DND-41 (cell line): ENCODE measurements around the gene METTL23.
A peak's percentile ranks its signal among the peaks of the same experiment; 100 is the strongest.

Experiments
- ATAC-seq: fragments of 200-7000 bp; cut with Tn5 transposase; 3 replicates; pipeline ENCODE4 v1.9.1; 2021; ENCODE audit warnings: low read depth; ENCODE audit not compliant: insufficient read depth
- DNase-seq: peaks from one replicate; pipeline ENCODE4 v3.0.0-alpha.2; 2020
- H2AFZ ChIP-seq: 2 replicates; pipeline ENCODE4 v1.6.0; 2012; ENCODE audit warnings: low read depth, low read length
- H3K27ac ChIP-seq: 2 replicates; pipeline ENCODE4 v1.5.1; 2012; ENCODE audit warnings: low read length, inconsistent platforms
- H3K27me3 ChIP-seq: fragments of 200-600 bp; sonication (generic); 2 replicates; pipeline ENCODE4 v1.6.0; 2012; ENCODE audit warnings: low read length, mild to moderate bottlenecking, inconsistent platforms; ENCODE audit not compliant: insufficient read depth, poor library complexity
- H3K36me3 ChIP-seq: 2 replicates; pipeline ENCODE4 v1.5.1; 2012; ENCODE audit warnings: low read length, inconsistent platforms; ENCODE audit not compliant: insufficient read depth
- H3K4me1 ChIP-seq: 2 replicates; pipeline ENCODE4 v1.5.1; 2012; ENCODE audit warnings: mild to moderate bottlenecking, low read length; ENCODE audit not compliant: insufficient read depth
- H3K4me2 ChIP-seq: 2 replicates; pipeline ENCODE4 v1.6.0; 2012; ENCODE audit warnings: mild to moderate bottlenecking, moderate library complexity, low read length, inconsistent platforms; ENCODE audit not compliant: insufficient read depth
- H3K4me3 ChIP-seq, 2 experiments: fragments of 200-600 bp in 1 of 2; shearing (Covaris generic) in 1 of 2; 2 replicates each; pipeline ENCODE4 v1.5.1; 2012 to 2016; ENCODE audit warnings: inconsistent platforms in 2 of 2, low read length in 2 of 2, mild to moderate bottlenecking in 2 of 2, low read depth in 1 of 2, moderate library complexity in 1 of 2
- H3K79me2 ChIP-seq: 2 replicates; pipeline ENCODE4 v1.6.0; 2012; ENCODE audit warnings: low read length, inconsistent platforms; ENCODE audit not compliant: insufficient read depth
- H3K9ac ChIP-seq: 2 replicates; pipeline ENCODE4 v1.6.0; 2012; ENCODE audit warnings: low read depth, mild to moderate bottlenecking, inconsistent platforms, low read length, moderate library complexity
- H3K9me3 ChIP-seq: 2 replicates; pipeline ENCODE4 v1.5.1; 2012; ENCODE audit warnings: low read length, moderate library complexity, mild to moderate bottlenecking, inconsistent platforms; ENCODE audit not compliant: insufficient read depth, severe bottlenecking
- H4K20me1 ChIP-seq: 2 replicates; pipeline ENCODE4 v1.6.0; 2012; ENCODE audit warnings: low read length; ENCODE audit not compliant: insufficient read depth
- CTCF ChIP-seq: IDR thresholded peaks from 2 replicates; pipeline ENCODE4 v1.5.1; 2012; ENCODE audit warnings: borderline replicate concordance, low read length, moderate library complexity, mild to moderate bottlenecking; ENCODE audit not compliant: poor library complexity, severe bottlenecking; ENCODE audit errors: extremely low read depth
- EZH2 ChIP-seq: IDR thresholded peaks from 3 replicates; pipeline ENCODE4 v1.6.1; 2012; ENCODE audit warnings: borderline replicate concordance, low read depth, mild to moderate bottlenecking, moderate library complexity, low read length, inconsistent platforms; ENCODE audit not compliant: severe bottlenecking

The METTL23 gene

DNA sequence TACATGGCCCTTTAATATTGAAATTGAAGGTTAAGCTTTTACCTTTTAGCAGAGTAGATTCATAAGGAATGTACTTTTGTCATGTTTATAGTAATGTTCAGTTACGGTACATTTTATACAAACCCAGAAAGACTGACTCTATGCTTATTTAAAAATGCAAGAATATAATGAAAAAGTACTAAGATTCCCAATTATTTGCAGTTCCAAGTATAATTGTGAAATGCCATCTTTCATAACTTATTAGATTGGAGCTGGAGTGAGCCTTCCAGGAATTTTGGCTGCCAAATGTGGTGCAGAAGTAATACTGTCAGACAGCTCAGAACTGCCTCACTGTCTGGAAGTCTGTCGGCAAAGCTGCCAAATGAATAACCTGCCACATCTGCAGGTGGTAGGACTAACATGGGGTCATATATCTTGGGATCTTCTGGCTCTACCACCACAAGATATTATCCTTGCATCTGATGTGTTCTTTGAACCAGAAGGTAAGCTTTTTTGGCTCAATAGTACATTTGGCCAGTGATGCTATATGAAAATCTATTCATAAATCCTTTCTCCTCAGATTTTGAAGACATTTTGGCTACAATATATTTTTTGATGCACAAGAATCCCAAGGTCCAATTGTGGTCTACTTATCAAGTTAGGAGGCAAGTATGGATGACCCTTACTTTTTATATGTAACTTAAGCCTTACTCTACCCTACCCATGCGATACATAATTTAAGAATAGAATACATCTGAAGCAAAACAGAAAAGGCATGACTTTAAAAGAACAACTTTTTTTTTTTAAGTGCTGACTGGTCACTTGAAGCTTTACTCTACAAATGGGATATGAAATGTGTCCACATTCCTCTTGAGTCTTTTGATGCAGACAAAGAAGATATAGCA lies 6.3 kb downstream of the METTL23 start:
- Histone ChIP-seq H3K4me1 (peaks cover 56% of the 10 kb centered on the region), H3K36me3 (peaks cover 70% of the 10 kb centered on the region), H2AFZ (no peak overlapping the region), H3K79me2 (peaks cover 89% of the 10 kb centered on the region), H3K9me3 (no peaks in the 10 kb centered on the region), H3K4me2 (peak overlapping the region; percentile 92), H3K9ac (peak overlapping the region; percentile 100; the same call in 1 of the 2 replicates), H4K20me1 (peaks cover 47% of the 10 kb centered on the region), H3K27ac (peak overlapping the region; percentile 100; the same call in 1 of the 2 replicates), H3K27me3 (no peaks in the 10 kb centered on the region), H3K4me3 (peak overlapping the region in 1 of 2 experiments; percentile 69; a peak in 2 of 4 replicates)
- TF ChIP-seq EZH2 (no peak), CTCF (no peak)
- ATAC-seq (no peak), DNase-seq (peak; percentile 26)

GRCh38 chr17:76733618-76733957 lies 6.9 kb downstream of the METTL23 start:
- ATAC-seq: no peak
- H3K4me2 ChIP-seq: peak overlapping the region; percentile 92
- H3K9ac ChIP-seq: peak overlapping the region; percentile 100
- H3K27ac ChIP-seq: peak overlapping the region; percentile 100
- H3K4me3 ChIP-seq: peak overlapping the region; percentile 6 to 69; a peak in 3 of 4 replicates
- peaks cover 54% of the 10 kb centered on the region for H3K4me1 ChIP-seq
- TF ChIP-seq CTCF (no peak), EZH2 (no peak)
- no peak overlapping the region for H2AFZ ChIP-seq
- H3K79me2 ChIP-seq: peaks cover 89% of the 10 kb centered on the region
- H4K20me1 ChIP-seq: peaks cover 44% of the 10 kb centered on the region
- no peaks in the 10 kb centered on the region for H3K27me3 ChIP-seq
- no peak for DNase-seq
- peaks cover 69% of the 10 kb centered on the region for H3K36me3 ChIP-seq
- H3K9me3 ChIP-seq: no peaks in the 10 kb centered on the region

DNA sequence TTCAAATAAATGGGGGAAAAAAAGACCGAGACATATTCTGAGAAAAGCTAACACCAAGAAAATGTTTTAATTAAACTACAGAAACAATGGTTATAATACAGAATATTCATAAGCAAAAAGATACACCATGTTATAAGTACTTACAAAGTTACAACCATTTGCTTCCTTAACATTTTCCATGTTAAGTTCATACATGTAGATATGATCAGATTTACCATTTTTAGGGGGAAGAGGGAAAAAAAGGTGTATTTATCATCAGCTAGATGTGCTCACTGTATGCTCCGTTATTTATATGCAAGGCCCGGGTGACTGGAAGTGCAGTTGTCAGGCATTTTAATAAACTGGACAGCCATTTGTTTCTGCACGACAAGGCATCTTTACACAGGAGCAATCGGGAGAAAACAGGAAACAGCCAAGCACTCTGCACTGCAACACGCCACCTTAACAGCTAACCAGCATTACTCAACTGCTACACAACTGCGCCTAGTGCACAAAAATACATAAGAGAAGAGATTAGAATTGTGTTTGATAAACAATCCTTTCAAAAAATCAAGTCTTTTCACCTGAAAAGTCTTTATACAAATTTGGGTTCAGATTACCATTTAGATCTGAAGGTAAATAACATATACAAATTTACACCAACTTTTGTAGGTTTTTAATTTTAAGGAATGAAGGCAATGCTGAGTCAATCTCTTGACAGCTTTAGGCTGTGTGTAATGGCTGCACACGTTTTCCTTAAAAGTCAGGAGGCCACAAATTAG lies 7.6 kb downstream of the METTL23 start:
- ATAC-seq (no peak), DNase-seq (peak; percentile 34)
- peaks cover 54% of the 10 kb centered on the region for H3K4me1 ChIP-seq
- TF ChIP-seq EZH2: no peak
- no peak for TF ChIP-seq CTCF
- no peaks in the 10 kb centered on the region for H3K9me3 ChIP-seq
- peak overlapping the region; percentile 100 for H3K27ac ChIP-seq
- H3K9ac ChIP-seq: peak overlapping the region; percentile 100
- H3K4me3 ChIP-seq: peak overlapping the region; percentile 67 to 69
- H3K36me3 ChIP-seq: peaks cover 69% of the 10 kb centered on the region
- peaks cover 42% of the 10 kb centered on the region for H4K20me1 ChIP-seq
- H2AFZ ChIP-seq: no peak overlapping the region
- peaks cover 89% of the 10 kb centered on the region for H3K79me2 ChIP-seq
- peak overlapping the region; percentile 92 for H3K4me2 ChIP-seq
- no peaks in the 10 kb centered on the region for H3K27me3 ChIP-seq
